Measurements from ENCODE around the gene LAIR2. TPM values are rescaled to one million over a fixed set of nuclear protein-coding genes. Genes with fewer than 3 reads are reported as not detected.
"Not testable (repeated sequence)": the region's sequence is repeated elsewhere in the genome, so short reads cannot be mapped to it uniquely, and the experiment has no call there.

LAIR2 gene
- polyA plus RNA-seq, 5 donors: 0.38 to 1.6 TPM; not detected in 3

- DNase-seq: peak; percentile 83 to 85
Measured at GRCh38 chr19:54464044-54464629, 38.5 kb upstream of the LAIR2 start.

- DNase-seq: peak in 1 of 2 donors; percentile 83
Measured at GRCh38 chr19:54464630-54465425, 37.8 kb upstream of the LAIR2 start.

GRCh38 chr19:54465426-54466109 lies 37.1 kb upstream of the LAIR2 start:
- no peak for DNase-seq

GRCh38 chr19:54466110-54466480 lies 36.5 kb upstream of the LAIR2 start:
- DNase-seq: not testable (repeated sequence)

GRCh38 chr19:54469496-54469934 lies 33.1 kb upstream of the LAIR2 start:
- no peak for DNase-seq

DNA sequence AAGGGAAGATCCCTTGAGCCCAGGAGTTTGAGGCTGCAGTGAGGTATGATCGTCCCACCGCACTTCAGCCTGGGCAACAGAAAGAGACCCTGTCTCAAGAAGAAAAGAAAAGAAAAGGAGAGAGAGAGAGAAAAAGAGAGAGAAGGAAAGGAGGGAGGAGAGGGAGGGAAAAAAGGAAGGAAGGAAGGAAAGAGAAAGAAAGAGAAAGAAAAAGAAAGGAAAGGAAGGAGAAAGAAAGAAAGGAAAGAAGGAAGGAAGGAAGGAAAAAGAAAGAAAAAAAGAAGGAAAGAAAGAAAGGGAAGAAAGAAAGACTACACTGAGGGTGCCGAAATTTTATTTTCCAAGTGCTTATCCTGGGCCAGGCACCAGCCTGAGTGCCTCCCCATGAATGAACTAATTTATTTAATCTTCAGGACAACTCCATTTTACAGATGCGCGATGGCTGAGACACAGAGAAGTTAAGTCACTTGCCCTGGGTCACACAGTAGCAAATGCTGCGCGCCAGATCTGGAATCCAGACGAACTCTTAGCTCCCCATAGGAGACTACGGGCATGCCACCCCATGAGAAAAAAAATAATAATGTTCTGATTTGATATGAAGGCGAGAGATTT lies 32.2 kb upstream of the LAIR2 start:
- no peak for DNase-seq

DNA sequence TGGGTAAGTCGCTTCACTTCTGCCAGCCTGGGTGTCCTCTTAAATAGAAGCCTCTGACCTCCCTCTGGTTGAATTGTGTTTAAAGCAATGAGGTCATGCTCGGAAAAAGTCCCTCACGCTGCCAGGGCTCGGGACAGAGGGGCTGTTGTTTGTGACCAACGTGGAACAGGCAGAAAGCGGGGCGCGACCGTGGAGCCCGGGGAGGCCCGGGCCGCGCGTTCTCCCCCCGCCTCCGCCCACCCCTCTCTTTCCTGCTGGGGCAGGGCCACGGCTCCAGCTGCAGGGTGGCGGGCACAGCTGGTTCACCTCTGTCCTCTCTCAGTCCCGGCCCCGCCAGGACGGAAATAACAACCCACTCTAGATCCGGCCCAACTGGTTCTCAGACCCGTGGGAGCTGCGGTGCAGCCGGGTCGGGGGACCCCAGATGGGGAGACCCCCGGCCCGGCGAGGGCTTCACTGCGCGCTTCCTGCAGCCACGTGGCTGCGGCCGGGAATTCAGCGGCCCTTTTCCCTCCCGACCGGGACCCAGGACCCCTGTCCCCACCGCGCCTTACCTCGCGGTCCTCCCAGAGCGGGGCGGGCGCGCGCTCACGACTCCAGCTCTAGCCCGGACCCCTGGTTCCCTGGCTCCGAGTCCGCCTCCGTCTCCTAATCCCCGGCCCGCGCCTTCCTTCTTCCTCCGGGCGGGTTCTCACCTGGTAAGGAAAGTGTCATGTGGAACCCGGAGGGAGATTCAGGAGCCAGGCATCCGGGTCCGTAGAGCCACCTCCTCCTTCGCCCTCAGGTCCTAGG lies 31.4 kb upstream of the LAIR2 start:
- peak in 1 of 2 donors; percentile 52 for DNase-seq

DNA sequence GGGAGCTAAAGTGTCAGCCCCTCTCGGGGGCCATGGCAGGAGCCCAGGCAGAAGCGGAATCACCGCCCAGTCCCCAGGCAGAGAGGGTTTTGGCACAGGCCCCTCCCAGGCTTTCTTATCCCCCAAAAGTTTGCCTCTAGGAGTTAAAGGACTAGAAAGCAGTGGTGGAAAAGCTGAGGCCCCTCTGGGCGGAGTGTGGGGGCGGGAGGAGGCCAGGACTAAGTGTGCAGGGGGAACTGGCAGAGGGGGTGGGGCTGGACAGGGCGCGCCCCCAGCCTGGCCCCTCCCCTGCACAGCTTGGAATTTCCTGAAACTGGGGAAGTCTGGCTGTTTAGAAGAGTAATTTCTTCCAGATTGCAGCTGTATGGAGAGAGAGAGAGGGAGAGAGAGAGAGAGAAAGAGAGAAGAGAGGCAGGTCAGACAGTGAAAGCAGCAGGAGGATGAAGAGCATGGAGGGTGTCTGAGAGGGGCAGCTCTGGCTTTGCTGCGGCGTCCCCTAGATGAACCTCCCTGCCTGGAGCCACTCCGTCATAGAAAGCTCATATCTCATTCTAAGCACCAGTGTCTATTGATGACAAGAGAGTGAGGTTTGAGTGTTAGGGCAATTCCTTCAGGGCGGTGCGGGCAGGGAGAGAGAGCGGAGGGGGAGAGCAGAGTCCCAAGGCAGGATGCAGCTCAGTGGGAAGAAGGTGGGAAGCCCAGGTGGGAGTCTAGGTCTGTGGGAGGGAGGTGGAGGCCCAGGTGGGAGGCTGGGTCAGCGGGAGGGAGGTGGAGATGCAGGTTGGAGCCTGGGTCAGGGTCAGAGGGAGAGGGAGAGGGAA lies 29.4 kb upstream of the LAIR2 start, which contains the start of gene CDC42EP5:
CDC42EP5 (minus strand) TSS at position 226 of the 821 bp plus-strand sequence. CDS start 7,749 bp downstream, outside the sequence.
- DNase-seq: peak; percentile 87 to 90

- DNase-seq: no peak
Measured at GRCh38 chr19:54473892-54474372, 28.7 kb upstream of the LAIR2 start.

DNA sequence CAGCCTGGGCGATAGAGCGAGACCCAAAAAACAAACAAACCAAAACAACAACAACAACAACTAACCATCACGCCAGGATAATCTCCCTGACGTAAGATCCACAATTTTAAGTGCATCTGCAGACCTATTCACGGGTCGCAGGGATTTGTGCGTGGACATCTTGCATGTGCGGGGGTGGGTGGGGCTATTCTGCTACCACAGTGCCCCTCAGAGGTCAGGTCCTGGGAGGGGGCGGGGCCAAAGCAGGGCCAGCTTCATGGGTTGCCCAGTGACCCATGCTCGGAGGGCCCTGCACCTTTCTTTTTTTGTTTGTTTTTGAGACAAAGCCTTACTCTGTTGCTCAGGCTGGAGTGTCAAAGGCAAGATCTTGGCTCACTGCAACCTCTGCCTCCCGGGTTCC lies 26.9 kb upstream of the LAIR2 start:
- DNase-seq: no peak

DNA sequence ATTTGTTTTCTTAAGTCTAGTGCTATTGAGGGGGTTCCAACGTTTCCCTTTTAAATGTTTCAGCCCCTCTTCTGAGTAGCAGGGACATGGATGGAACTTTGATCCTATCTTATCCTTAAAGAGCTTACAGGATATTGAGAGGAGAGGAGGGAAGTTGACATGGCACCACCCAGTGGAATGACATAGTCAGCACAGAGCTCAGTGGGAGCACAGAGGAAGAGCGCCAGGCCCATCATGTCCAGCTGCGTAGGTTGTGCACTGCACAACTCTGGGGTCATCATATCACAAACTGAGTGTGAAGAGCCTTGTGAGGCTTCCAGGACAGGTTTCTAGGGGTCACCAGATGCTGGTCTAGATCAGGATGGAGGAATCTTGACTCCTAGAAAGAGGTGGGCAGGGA lies 25.0 kb upstream of the LAIR2 start:
- DNase-seq: no peak

- no peak for DNase-seq
Measured at GRCh38 chr19:54478677-54479266, 23.9 kb upstream of the LAIR2 start.

- DNase-seq: no peak
Measured at GRCh38 chr19:54480051-54480450, 22.6 kb upstream of the LAIR2 start.

DNA sequence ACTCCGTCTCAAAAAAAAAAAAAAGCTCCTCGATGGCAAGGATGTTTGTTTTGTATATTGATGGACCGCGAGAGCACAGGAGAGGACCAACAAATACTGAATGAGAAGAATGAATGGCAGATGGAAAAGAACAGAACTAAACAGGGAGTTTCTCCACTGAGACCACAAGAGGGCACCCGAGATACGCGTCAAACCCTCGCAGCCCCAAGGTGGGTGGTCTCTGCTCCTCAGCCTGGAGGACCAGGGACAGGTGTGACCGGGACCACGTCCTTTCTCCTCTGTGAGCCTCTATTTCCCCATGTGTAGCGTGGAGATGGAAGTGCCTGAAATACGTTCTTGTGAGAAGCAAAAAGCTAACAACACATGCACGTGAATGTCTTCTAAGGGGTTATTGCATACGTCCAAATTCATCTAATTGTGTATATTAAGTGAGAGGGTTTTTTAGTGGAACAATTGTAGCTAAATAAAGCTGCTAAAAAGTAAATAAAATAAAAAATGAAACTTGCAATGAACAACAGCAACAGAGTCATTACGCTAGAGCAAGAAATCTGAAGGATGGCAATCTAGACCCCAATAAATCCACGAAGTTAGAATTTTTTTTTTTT lies 21.2 kb upstream of the LAIR2 start:
- DNase-seq: no peak

GRCh38 chr19:54482889-54483288 lies 19.7 kb upstream of the LAIR2 start:
- no peak for DNase-seq

GRCh38 chr19:54484451-54484850 lies 18.2 kb upstream of the LAIR2 start:
- no peak for DNase-seq

GRCh38 chr19:54485851-54486250 lies 16.8 kb upstream of the LAIR2 start:
- DNase-seq: no peak

DNA sequence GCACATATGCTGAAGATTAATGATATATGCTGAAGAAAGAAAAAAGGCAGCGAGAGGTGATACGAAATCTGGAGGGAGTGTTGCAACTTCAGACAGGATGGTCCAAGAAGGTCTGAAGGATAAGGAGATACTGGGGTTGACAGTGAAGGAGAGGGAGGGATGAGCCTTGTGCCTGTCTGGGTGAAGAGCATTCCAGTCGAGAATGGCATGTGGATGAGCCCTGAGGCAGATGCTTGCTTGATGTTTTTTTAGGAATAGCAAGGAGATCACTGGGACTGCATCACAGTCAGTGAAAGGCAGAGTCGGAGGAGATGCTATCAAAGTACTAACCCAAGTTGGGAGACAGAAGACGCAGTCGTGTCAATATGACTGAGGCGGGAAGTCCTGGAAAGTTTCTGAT lies 13.3 kb upstream of the LAIR2 start:
- no peak for DNase-seq

DNA sequence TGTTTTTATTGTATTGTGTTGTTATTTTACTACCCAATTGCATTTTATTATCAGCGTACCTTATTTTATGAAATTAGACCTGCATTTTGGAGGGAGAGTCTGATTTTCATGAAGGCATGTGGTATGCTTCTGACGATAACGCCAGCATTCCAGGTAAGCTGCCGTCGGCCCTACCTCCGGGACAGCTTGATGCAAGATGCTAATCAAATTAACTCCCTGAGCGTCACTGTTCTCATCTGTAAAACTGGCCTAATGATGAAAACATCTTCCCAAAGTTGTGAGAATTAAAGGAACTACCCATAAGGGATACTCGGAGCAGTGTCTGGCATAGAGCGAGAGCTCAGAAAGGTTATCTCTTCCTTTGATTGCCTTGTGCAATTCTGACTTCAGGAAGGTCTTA lies 12.9 kb upstream of the LAIR2 start:
- DNase-seq: no peak

DNA sequence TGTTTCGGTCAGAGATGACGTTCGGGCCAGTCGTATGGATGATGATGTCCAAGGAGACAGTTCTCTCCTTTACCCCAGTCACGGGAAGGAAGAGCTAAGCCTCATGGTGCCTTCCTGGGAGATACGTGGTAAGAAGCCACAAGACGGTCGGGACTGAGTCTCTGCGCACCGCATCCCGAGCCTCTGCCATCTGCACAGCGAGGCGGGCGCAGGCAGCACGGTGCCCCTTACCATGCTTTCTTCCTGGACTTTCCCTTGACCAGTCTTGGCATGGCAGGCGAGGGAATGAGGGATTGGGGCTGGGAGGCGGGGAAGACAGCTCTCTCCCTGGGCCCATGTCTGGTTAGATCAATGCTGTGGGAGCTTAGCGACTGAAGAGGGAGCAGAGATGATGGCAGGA lies 10.1 kb upstream of the LAIR2 start:
- DNase-seq: no peak

Data from right lung (tissue), 5 donors.